GM19099 (cell line): Measurements from ENCODE around the gene QPCTL.
A peak's percentile ranks its signal among the peaks of the same experiment; 100 is the strongest.

Experiments used
- POLR2A ChIP-seq: IDR thresholded peaks from 3 replicates; pipeline ENCODE4 v1.6.1; 2011; ENCODE audit warnings: low read depth; ENCODE audit not compliant: insufficient read length; ENCODE audit errors: extremely low read depth

QPCTL gene

DNA sequence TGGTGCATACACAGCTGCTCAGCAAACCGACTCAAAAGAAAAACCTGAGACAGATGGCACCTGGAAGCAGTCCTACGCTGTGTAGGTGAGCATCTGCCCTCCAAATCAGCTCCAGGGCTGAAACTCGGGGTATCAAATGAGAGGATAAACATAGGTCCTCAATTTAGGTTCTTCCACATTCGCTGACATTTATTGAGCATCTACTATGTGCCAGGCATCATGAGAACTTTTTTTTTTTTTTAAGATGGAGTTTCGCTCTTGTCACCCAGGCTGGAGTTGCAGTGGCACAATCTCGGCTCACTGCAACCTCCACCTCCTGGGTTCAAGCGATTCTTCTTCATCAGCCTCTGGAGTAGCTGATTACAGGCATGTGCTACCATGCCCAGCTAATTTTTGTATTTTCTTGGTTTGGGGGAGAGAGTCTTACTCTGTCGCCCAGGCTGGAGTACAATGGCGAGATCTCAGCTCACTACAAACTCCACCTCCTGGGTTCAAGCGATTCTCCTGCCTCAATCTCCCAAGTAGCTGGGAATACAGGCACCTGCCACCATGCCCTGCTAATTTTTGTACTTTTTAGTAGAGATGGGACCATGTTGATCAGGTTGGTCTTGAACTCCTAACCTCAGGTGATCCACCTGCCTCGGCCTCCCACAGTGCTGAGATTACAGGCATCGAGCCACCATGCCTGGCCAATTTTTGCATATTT, 13.4 kb downstream of the QPCTL start:
- TF ChIP-seq POLR2A = no peak

DNA sequence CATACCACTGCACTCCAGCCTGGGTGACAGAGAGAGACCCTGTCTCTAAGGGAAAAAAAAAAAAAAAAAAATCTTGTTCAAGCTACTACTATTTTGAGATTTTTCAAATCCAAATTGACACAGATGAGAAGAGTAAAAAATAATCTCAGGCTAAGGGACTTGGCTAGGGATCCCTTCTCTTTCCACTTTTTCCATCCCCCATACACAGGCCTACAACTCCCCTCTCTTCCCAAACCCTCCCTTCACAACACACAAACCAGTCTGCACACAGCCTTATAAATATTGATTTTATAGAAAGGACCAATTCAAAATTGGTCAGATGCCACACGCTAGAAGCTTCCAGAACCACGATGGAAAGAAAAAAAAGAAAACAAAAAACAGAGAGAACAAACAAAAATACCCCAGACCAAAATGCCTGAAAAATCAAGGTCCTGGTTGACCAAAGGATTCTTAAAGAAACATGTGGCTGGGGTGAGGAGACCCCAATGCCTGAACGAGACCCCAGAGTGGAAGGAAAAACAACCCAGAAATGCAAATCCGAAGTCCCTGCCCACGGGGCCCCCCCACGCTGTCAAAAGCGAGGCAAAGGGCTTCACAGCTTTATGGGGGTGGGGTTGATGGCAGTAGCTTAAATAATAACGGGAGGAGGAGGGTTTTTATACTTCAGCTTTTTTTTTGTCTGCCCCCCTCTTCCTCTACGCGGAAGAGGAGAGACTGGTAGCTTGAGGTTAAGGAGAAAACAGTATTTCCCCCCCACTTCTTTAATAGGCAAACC, 18.1 kb downstream of the QPCTL start:
- TF ChIP-seq POLR2A = no peak

DNA sequence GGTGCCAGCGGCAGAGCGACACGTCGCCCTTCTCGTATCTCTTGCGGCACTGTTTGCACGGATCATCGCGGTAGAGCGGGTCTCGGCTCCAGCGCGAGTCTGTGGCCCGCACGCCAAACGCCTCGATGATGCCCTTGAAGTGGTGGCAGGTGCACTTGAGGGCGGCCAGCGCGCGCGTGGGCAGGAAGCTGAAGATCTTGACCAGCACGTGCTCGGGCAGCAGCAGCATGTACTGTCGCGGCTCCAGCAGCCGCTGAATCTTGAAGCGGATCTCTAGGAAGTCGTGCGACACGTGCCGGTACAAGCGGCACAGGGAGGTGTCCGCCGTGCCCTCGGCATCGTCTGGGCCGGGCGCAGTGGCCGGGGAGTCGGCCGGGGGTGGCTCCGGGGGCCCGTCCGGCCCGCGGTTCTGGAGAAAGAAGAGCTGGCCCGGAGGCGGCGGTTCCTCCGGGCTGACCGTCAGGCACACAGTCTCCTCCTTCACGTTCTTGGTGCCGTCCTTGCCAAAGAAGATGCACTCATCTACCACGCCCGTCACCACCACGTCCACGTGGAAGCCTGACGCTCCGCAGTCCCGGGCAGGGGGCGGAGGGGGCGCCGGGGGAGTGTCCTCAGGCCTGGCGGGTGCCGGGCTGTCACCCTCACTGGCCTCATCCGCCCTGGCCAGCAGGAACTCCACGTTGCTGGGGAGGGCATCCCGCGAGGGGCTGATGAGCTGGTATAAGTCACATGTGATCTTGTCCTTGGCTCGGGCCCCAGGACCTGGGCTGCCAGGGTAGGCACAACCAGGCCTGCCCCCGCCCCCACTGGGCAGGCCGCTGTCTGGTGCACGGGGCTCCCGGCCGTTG, 19.6 kb downstream of the QPCTL start:
- no peak for TF ChIP-seq POLR2A

DNA sequence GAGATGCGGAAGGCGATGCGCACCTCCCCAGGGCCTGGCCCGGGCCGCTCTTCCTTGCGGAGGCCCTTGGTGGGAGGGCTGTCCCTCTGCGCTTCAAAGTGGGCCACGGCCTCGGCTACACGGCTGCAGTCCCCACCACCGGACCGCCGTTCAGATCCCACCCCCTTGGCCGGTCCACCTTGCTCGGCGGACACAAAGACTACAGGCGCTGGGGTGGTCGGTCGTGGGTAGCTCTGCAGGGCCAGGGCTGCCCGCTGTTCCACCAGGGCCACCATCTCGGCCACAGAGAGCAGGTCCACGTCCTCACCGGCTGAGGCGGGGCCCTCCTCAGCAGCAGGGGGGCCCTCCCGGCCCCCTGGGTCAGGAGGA, 20.2 kb downstream of the QPCTL start:
- TF ChIP-seq POLR2A = no peak

DNA sequence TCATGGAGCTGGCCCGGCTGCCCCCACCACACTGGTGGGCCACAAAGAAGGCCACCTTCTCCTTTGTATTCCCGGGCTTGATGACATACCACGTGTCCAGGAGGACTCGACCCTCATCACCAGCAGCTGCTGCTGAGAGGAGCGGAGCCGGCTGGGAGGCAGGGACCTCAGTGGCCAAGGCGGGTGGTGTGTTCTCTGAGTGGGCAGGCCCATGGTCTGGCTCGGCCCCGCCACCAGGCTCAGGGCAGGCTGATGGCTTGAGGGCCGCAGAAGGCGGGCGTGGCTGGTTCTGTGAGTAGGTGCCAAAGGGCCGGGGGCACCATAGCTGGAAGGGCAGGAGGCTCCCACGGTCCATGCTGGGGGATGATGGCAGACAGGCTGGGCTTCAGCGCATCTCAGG, 20.7 kb downstream of the QPCTL start:
- TF ChIP-seq POLR2A = no peak

DNA sequence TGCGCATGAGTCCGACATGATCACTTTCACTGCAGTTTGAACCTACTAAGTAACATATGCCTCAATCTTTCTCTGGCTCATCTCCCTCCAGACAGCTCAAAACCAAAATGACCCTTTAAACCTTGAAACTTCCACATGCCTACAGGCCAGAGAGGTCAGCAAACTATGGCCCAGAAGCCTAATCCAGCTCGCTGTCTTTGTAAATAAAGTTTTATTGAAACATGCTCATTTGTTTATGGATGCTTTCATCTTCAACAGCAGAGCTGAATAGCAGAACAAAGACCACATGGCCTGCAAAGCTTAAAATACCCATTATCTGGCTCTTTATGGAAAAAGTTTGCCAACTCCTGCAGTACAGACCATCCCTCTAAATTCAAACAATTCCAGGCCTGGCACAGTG, 22.7 kb downstream of the QPCTL start:
- no peak for TF ChIP-seq POLR2A

DNA sequence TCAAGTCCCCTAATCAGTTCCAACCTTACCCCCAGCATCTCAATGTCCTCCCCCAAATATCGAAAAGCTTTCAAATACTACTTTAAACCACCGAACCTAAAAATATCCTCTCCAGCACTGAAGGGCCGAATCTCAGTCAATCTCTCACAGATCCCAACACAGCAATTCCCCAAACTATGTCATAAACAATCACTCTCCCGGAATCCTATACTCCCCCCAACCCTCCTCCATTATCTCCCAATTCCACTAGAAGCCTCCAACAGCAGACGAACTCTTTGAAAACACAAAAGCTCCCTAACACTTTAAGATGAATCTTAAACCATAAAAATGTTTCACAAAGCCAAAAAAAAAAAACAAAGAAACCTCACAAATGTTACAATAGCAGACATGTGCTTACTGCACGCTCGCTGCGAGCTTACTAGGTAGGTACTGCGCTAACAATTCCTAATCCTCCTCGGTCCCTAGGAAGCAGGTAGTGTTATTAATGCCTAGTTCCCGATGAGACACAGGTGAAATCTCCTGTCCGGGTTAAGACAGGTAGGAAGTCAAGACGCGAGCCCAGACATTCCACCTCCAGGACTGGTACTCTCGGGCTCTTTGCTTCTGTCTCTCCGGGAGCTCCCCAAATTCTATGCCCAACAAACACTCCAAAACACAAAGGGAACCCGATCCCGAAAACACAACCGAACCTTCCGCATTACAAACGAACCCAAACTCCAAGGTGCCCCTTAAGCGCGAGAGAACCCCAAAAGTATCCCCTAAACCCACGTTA, 24.1 kb downstream of the QPCTL start:
- no peak for TF ChIP-seq POLR2A

DNA sequence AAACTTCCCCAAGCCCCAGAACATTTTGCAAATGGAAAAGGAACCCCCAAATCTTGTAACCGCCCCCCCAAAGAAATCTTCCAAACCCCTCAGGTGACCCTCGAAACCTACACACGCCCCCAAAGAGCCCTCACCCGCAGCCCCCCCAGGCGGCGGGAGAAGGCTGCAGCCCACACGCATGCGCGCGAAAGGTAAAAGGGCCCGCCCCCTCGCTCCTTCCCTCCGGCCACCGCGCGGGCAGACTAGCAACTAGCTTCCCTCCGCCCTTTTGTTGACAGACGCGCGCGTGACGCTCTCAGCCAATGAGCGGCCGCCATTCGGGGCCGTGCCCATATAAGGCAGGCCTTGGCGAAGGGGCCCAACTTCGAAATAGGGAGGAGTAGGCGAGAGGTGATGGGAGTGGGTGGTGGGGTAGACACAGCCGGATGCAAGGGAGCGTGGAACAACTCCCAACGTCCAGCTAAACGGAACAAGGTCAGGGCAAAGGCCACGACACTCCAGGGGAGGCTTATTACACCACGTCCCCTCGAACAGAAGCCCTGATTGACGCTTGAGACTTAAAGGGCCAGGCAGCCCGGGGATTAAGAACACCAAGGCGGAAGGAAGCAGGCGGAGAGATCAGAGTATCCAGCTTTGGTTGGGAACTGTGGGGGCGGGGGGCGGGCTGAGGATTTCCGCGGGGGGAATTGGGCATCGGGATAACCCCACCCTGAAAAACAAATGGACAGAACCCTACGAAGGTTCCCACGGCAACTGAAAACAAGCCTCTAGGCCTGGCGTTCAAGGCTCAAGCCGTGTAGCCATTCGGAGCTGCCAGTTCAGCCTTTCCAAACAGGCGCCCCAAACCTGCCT, 24.9 kb downstream of the QPCTL start:
- no peak for TF ChIP-seq POLR2A

DNA sequence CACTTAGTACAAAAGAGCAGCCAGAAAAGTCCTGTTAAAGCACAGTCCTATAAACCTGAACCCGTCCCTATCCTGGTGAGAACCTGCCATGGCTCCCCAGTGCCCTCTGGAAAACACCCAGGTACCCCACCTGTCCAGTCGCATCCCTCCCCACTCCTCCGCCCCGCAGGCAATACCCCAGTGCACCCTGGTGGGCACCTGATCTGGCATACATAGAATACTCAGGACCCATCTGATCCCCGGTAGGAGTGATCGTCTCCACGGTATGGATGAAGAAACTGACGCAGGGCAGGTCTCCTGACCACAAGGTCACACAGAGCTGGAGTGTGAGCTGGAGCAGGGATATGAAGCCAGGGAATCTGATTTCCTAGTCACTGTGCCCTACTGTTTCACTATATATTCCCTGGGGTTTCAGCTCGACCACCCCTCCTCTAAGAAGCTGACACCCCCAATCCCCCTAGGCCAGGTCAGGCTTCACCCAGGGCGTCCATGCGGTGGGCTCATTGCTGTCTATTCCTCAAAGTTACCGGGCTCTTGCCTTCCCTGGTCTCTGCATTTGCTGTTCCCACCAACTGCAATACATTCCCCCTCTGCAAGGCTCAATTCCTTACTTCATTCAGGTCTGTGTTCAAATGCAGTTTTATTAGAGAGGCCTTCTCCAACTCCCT, 25.7 kb downstream of the QPCTL start:
- TF ChIP-seq POLR2A = no peak

DNA sequence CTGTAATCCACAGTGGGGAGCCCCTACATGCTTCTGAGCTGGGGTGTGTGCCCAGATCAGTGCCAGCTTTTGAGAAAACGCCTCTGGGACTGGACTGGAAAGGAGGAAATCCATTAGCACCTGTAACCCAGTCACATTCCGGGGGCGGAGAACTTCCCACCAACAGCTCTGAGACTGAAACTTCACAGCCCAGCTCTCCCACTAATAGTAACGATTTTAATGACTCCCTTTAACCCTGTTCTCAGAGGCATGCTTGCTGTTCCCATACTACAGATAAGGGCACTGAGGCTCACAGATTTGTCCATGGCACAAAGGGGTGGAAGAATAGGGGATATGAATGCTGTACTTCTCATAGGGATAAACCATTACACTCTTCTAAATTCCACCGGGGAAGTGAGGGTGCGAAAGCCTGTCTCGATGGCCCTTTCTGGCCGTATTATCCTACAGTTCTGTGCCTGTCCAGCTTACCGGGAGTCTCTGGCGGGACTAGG, 37.4 kb downstream of the QPCTL start:
- no peak for TF ChIP-seq POLR2A

DNA sequence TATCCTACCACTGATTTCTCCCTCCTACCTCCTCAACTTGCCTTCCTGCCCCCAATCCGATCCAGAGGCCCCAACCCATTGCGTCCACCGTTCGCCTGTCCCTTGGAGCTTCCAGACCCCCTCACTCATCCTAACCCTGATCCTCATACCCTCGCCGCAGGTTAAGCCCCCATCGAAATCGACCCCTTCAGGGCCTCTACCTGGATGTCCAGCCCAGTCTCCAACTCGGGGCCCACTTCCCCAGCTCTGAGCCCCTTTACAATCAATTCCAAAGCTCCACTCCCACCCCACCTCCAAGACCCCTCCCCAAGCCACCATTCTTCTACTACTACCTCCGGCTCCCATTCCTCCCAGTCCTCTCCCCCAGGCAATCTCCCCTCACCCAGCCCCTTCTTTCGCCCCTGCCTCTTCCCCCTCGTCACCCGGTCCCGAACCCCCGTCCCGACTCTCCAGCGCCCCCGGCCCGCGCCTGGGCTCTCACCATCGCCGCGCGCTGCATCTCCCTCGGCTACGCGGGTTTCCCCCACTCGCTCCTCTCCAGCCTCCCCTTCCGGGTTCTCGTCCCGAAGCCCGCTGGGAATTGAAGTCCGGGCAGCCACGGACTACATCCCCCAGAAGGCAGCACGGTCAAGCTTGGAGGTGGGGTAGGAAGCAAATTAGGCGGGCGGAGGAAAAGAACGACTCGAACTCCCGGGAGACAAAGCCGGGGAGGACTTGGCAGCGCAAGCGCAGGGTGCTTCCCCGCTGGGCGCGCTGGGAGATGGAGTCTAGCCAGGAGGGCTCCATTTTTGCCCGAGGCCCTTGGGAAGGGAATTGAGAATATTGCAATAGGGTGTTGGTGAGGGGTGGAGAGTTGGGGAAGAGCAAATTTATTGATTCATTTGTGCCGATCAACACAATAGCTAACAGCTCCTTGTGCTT, 38.2 kb downstream of the QPCTL start, which contains the start of gene FBXO46:
Gene FBXO46, minus strand, starts transcription at position 529 of the 921 bp plus-strand sequence. CDS start 17,401 bp downstream, outside the sequence.
- peak; percentile 79 for TF ChIP-seq POLR2A

DNA sequence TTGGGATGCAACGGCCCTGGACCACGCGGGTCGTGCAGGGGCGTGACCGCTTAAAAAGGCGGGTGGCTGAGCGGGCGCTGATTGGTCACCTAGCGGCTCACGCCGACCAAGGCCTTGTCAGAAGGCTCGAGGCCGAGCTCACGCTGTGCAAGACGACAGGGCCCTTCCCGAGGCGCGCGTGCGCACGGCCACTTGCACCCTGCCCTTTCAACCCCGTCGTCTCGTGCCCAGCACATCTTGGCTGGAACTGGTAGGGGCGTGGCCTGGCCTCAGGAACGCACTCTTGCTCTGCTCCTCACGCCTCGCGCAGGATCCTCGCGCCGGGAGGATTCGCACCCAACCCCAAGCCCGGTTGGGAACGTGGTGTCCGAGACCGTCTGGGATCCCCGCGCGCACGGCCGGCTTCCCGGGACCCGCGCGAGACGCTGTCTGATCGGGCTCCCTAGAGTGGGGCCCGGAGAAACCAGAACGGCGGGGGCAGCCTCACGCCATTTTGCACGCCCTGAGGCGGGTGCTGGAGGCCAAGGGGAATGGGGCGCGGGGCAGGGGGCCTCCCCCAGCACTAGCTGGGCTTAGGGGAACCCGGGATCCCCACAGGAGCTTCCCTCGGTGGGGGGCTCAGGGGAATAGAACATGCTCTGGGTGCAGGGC, 40.8 kb downstream of the QPCTL start, which contains the start of gene MEIOSIN:
Gene MEIOSIN, plus strand, starts transcription at position 280 of the 651 bp plus-strand sequence. CDS start 1,938 bp downstream, outside the sequence.
- no peak for TF ChIP-seq POLR2A
